Left ventricle myocardium inferior (tissue), 1 donor: ENCODE data around the gene NFIB. TPM values are rescaled to one million over a fixed set of nuclear protein-coding genes. Genes with fewer than 3 reads are reported as not detected.
A peak's percentile ranks its signal among the peaks of the same experiment; 100 is the strongest.

Experiments used
- DNase-seq: peaks from one replicate; pipeline ENCODE4 v3.0.0-alpha.2; 2020
- H3K27ac ChIP-seq: fragments of 200-600 bp; replicated peaks from 2 replicates; pipeline ENCODE4 v1.8.0; 2021
- H3K27me3 ChIP-seq: fragments of 200-600 bp; 2 replicates; pipeline ENCODE4 v1.8.0; 2021; ENCODE audit warnings: low read depth
- H3K36me3 ChIP-seq: fragments of 200-600 bp; 2 replicates; pipeline ENCODE4 v1.8.0; 2021
- H3K4me1 ChIP-seq: fragments of 200-600 bp; 2 replicates; pipeline ENCODE4 v1.8.0; 2021
- H3K4me3 ChIP-seq: fragments of 200-600 bp; 2 replicates; pipeline ENCODE4 v1.8.0; 2021; ENCODE audit warnings: mild to moderate bottlenecking, moderate library complexity
- H3K9me3 ChIP-seq: fragments of 200-600 bp; replicated peaks from 2 replicates; pipeline ENCODE4 v1.8.0; 2021
- intact Hi-C: fragments of 100-400 bp; cut with micrococcal nuclease; formaldehyde crosslinking; loops from one replicate; pipeline ENCODE4 v1.11.0; 2022
- long read RNA-seq: library from polyadenylated mRNA; unstranded; transcript quantifications from one replicate; pipeline ENCODE4 v2.0.0, GENCODE V29; 2021
- total RNA-seq: library from RNA; stranded (reverse); fragmentation: NEBNext Ultra II Directional; extraction: Animal tissue kit (Norgen Biotek cat#: 25700); gene quantifications from one replicate; pipeline ENCODE4 v1.2.1, GENCODE V29; 2021
- TF ChIP-seq, protein P1 (sequence below): fragments of 200-600 bp; IDR thresholded peaks from 2 replicates; pipeline ENCODE4 v1.8.0; 2021; ENCODE audit warnings: antibody characterized with exemption, mild to moderate bottlenecking, borderline replicate concordance
- donor health status: DM: no; HTN: yes; CAD: no; lungs with severe emphysema.

NFIB gene
- 110 TPM for total RNA-seq
- long read RNA-seq, full-length matches to known transcripts = 34 of 72 reads
- long read RNA-seq, partial matches to known transcripts = 9 of 72 reads
- long read RNA-seq, other reads (novel, unspliced or antisense) = 29 of 72 reads

DNA sequence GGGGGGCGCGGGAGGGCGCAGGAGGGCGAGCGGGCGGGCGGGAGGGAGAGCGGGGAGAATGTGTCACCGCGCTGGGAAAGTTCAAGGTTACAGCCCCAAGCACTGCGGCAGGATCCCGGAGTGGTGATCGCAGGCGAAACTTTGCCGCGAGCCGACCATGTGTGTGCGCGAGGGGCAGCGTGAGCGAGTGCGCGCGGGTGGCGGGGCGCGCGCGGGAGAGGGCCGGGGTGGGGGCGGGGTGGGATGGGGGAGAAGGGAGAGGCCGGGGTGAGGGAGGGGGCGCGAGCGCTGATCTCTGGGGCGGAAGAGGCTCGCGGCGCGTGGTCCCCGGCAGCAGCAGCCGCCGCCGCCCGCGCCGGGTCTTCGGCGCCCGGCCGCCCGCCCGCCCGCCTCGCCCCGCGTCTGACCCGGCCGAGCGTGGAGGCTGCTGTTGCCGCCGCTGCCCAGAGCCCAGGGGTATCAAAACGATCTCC is at the start of gene NFIB:
NFIB (minus strand) TSS at position 191 of the 473 bp plus-strand sequence. CDS start 630 bp downstream, outside the sequence.
- no peaks in the 10 kb centered on the region for H3K27me3 ChIP-seq
- DNase-seq = peak; percentile 58
- no peaks in the 10 kb centered on the region for H3K36me3 ChIP-seq
- peaks cover 68% of the 10 kb centered on the region for H3K4me1 ChIP-seq
- H3K9me3 ChIP-seq = no peaks in the 10 kb centered on the region
- H3K27ac ChIP-seq = peak within 1 kb of the TSS; percentile 100
- TF ChIP-seq, protein P1, sequence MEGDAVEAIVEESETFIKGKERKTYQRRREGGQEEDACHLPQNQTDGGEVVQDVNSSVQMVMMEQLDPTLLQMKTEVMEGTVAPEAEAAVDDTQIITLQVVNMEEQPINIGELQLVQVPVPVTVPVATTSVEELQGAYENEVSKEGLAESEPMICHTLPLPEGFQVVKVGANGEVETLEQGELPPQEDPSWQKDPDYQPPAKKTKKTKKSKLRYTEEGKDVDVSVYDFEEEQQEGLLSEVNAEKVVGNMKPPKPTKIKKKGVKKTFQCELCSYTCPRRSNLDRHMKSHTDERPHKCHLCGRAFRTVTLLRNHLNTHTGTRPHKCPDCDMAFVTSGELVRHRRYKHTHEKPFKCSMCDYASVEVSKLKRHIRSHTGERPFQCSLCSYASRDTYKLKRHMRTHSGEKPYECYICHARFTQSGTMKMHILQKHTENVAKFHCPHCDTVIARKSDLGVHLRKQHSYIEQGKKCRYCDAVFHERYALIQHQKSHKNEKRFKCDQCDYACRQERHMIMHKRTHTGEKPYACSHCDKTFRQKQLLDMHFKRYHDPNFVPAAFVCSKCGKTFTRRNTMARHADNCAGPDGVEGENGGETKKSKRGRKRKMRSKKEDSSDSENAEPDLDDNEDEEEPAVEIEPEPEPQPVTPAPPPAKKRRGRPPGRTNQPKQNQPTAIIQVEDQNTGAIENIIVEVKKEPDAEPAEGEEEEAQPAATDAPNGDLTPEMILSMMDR = no peak
- intact Hi-C loops = loop anchor here (10.0 kb wide), 1 partner anchor 219 kb away; no protein-coding TSS in a partner anchor
- peak within 1 kb of the TSS; percentile 80 for H3K4me3 ChIP-seq

DNA sequence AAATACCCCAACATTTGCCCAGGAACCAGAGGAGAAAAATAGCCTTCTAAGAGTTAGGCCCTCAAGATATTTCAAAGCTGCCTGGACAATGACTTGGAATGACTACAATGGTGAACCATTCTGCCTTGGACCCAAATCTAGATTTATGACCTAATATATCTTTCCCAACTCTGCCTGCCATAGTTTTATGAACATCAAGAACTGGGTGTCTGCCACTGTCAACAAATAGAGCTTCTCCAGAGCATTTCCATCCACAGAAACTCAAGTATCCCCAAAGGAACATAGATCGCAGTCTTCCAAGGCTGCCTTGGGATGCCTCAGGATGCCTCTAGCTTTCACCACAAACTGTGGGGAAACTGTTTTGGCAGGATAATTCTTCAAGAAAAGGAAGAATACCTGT is 48.2 kb upstream of the NFIB start:
- peak overlapping the region; percentile 35 for H3K27ac ChIP-seq
- H3K4me1 ChIP-seq = peaks cover 22% of the 10 kb centered on the region
- H3K27me3 ChIP-seq = no peaks in the 10 kb centered on the region
- TF ChIP-seq, protein P1 = no peak
- no peaks in the 10 kb centered on the region for H3K9me3 ChIP-seq
- intact Hi-C loops = no loop called here
- no peak overlapping the region for H3K4me3 ChIP-seq
- no peak for DNase-seq
- H3K36me3 ChIP-seq = peaks cover 10% of the 10 kb centered on the region

DNA sequence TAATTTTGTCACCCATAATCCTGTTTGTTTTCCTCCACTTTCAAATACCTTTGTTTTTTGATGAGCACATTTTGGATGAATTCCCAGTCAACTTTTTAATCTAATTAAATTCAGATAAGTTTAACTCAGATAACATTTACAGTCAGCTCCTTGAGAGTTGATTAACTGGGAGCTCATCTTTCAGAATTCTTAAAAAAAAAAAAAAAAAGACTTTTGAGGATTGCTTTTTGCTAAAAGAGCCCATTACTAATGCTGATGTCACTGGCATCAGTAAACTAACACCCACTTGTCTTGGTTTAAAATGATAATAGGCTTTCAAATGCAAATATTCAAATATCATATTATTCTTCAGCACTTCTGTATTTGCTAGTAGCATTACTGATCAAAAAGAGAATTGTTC is 47.1 kb upstream of the NFIB start:
- no peaks in the 10 kb centered on the region for H3K27me3 ChIP-seq
- DNase-seq = no peak
- TF ChIP-seq, protein P1 = no peak
- no peak overlapping the region for H3K27ac ChIP-seq
- H3K4me1 ChIP-seq = peaks cover 32% of the 10 kb centered on the region
- H3K9me3 ChIP-seq = no peaks in the 10 kb centered on the region
- no peak overlapping the region for H3K4me3 ChIP-seq
- intact Hi-C loops = no loop called here
- H3K36me3 ChIP-seq = peaks cover 10% of the 10 kb centered on the region

DNA sequence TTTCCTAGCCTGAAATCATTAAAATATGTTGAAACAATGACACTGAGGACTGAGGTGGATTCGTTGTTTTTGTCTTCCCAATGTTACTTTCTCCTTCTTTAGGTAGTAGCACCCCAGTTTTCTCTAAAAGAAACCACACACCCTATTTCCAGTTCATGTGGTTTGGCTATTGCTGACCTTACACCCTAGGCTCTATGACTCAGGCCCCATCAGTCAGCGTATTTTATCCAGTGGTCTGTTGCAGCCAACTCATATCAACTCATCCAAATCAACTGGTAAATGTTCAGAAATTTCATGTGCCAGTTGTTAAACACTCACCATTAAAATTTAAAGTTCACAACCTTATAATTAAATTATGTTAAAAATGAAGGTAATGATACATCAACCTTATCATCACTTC is 44.6 kb upstream of the NFIB start:
- intact Hi-C loops = loop anchor here (10.0 kb wide), 1 partner anchor 934 kb away; no protein-coding TSS in a partner anchor
- H3K4me1 ChIP-seq = peaks cover 40% of the 10 kb centered on the region

GRCh38 chr9:14356351-14357265 is 42.7 kb upstream of the NFIB start:
- intact Hi-C loops = loop anchor here (10.0 kb wide), 1 partner anchor 932 kb away; no protein-coding TSS in a partner anchor
- peaks cover 10% of the 10 kb centered on the region for H3K36me3 ChIP-seq
- H3K4me3 ChIP-seq = no peak overlapping the region
- H3K27me3 ChIP-seq = no peaks in the 10 kb centered on the region
- TF ChIP-seq, protein P1 = no peak
- DNase-seq = no peak
- no peaks in the 10 kb centered on the region for H3K9me3 ChIP-seq
- peaks cover 53% of the 10 kb centered on the region for H3K4me1 ChIP-seq
- H3K27ac ChIP-seq = peak overlapping the region; percentile 59

More for the DNA sequence above, 44.6 kb upstream of the NFIB start:
- no peak overlapping the region for H3K4me3 ChIP-seq
- no peaks in the 10 kb centered on the region for H3K9me3 ChIP-seq
- DNase-seq = no peak
- no peaks in the 10 kb centered on the region for H3K27me3 ChIP-seq
- peaks cover 10% of the 10 kb centered on the region for H3K36me3 ChIP-seq
- TF ChIP-seq, protein P1 = no peak
- no peak overlapping the region for H3K27ac ChIP-seq
